Muscle layer of duodenum (tissue), 2 donors: ENCODE data around the gene GYS2.
"Not testable (repeated sequence)": the region's sequence is repeated elsewhere in the genome, so short reads cannot be mapped to it uniquely, and the experiment has no call there.

Source experiments
- H3K27ac ChIP-seq: one replicate; pipeline ENCODE4 v1.7.0; 2013; ENCODE audit warnings: mild to moderate bottlenecking, low read length
- H3K27me3 ChIP-seq: one replicate; pipeline ENCODE4 v1.7.0; 2013; ENCODE audit warnings: low read depth, mild to moderate bottlenecking, control low read depth, low read length
- H3K36me3 ChIP-seq, 2 donors: one replicate each; pipeline ENCODE4 v1.7.0; 2013; ENCODE audit warnings: low read length in 2 of 2, control low read depth in 1 of 2, mild to moderate bottlenecking in 1 of 2; ENCODE audit not compliant: insufficient read depth in 2 of 2, control insufficient read depth in 1 of 2
- H3K4me1 ChIP-seq, 2 donors: one replicate each; pipeline ENCODE4 v1.7.0; 2013; ENCODE audit warnings: low read length in 2 of 2, mild to moderate bottlenecking in 2 of 2, control low read depth in 1 of 2, moderate library complexity in 1 of 2; ENCODE audit not compliant: insufficient read depth in 2 of 2, control insufficient read depth in 1 of 2
- H3K4me3 ChIP-seq, 2 donors: one replicate each; pipeline ENCODE4 v1.7.0; 2013; ENCODE audit warnings: low read length in 2 of 2, low read depth in 1 of 2, mild to moderate bottlenecking in 1 of 2
- H3K9me3 ChIP-seq, 2 donors: one replicate each; pipeline ENCODE4 v1.7.0; 2013; ENCODE audit warnings: low read length in 2 of 2, control low read depth in 1 of 2, mild to moderate bottlenecking in 1 of 2; ENCODE audit not compliant: control insufficient read depth in 1 of 2
- donor health status: healthy.

Gene GYS2

GRCh38 chr12:21600196-21600595 lies 4.5 kb downstream of the GYS2 start:
- Histone ChIP-seq H3K4me1 (no peaks in the 10 kb centered on the region), H3K27me3 (no peaks in the 10 kb centered on the region), H3K27ac (no peak overlapping the region), H3K9me3 (no peaks in the 10 kb centered on the region), H3K36me3 (no peaks in the 10 kb centered on the region), H3K4me3 (no peak overlapping the region)

GRCh38 chr12:21599143-21599999 lies 5.3 kb downstream of the GYS2 start:
- H3K4me1 ChIP-seq = no peaks in the 10 kb centered on the region
- no peak overlapping the region for H3K27ac ChIP-seq
- no peaks in the 10 kb centered on the region for H3K27me3 ChIP-seq
- H3K36me3 ChIP-seq = no peaks in the 10 kb centered on the region
- no peak overlapping the region for H3K4me3 ChIP-seq
- no peaks in the 10 kb centered on the region for H3K9me3 ChIP-seq

- H3K4me1 ChIP-seq = no peaks in the 10 kb centered on the region
- no peaks in the 10 kb centered on the region for H3K9me3 ChIP-seq
- H3K27ac ChIP-seq = no peak overlapping the region
- H3K36me3 ChIP-seq = no peaks in the 10 kb centered on the region
- H3K27me3 ChIP-seq = no peaks in the 10 kb centered on the region
- no peak overlapping the region for H3K4me3 ChIP-seq
Measured at GRCh38 chr12:21598651-21599050, 6.0 kb downstream of the GYS2 start.

- not testable (repeated sequence) for H3K4me3 ChIP-seq, H3K4me1 ChIP-seq
Measured at GRCh38 chr12:21595356-21595755, 9.3 kb downstream of the GYS2 start.

GRCh38 chr12:21585485-21585884 lies 19.2 kb downstream of the GYS2 start:
- H3K27ac ChIP-seq = no peak overlapping the region
- H3K36me3 ChIP-seq = no peaks in the 10 kb centered on the region
- H3K4me3 ChIP-seq = no peak overlapping the region
- no peaks in the 10 kb centered on the region for H3K27me3 ChIP-seq
- peaks cover 0 to 5% of the 10 kb centered on the region in 2 donors for H3K9me3 ChIP-seq
- no peaks in the 10 kb centered on the region for H3K4me1 ChIP-seq

More at GRCh38 chr12:21595356-21595755, 9.3 kb downstream of the GYS2 start:
- peaks cover 3 to 13% of the 10 kb centered on the region in 2 donors for H3K9me3 ChIP-seq
- not testable (repeated sequence) for H3K27ac ChIP-seq, H3K27me3 ChIP-seq, H3K36me3 ChIP-seq

GRCh38 chr12:21584403-21585182 lies 20.1 kb downstream of the GYS2 start:
- not testable (repeated sequence) for H3K27me3 ChIP-seq, H3K36me3 ChIP-seq

GRCh38 chr12:21583587-21583986 lies 21.1 kb downstream of the GYS2 start:
- Histone ChIP-seq H3K4me1 (no peaks in the 10 kb centered on the region), H3K27ac (no peak overlapping the region), H3K9me3 (no peaks in the 10 kb centered on the region), H3K36me3 (no peaks in the 10 kb centered on the region), H3K27me3 (no peaks in the 10 kb centered on the region), H3K4me3 (no peak overlapping the region)

More at GRCh38 chr12:21584403-21585182, 20.1 kb downstream of the GYS2 start:
- H3K4me1 ChIP-seq, H3K27ac ChIP-seq, H3K4me3 ChIP-seq, H3K9me3 ChIP-seq: not testable (repeated sequence)

- Histone ChIP-seq H3K4me1 (no peaks in the 10 kb centered on the region), H3K36me3 (no peaks in the 10 kb centered on the region), H3K9me3 (no peaks in the 10 kb centered on the region), H3K4me3 (no peak overlapping the region), H3K27ac (no peak overlapping the region), H3K27me3 (no peaks in the 10 kb centered on the region)
Measured at GRCh38 chr12:21580748-21581516, 23.7 kb downstream of the GYS2 start.

GRCh38 chr12:21577516-21577915 lies 27.1 kb downstream of the GYS2 start:
- no peaks in the 10 kb centered on the region for H3K36me3 ChIP-seq
- no peak overlapping the region for H3K4me3 ChIP-seq
- no peaks in the 10 kb centered on the region for H3K4me1 ChIP-seq
- no peaks in the 10 kb centered on the region for H3K9me3 ChIP-seq
- no peak overlapping the region for H3K27ac ChIP-seq
- H3K27me3 ChIP-seq = no peaks in the 10 kb centered on the region

- Histone ChIP-seq H3K27me3 (no peaks in the 10 kb centered on the region), H3K4me1 (no peaks in the 10 kb centered on the region), H3K9me3 (no peaks in the 10 kb centered on the region), H3K4me3 (no peak overlapping the region), H3K27ac (no peak overlapping the region), H3K36me3 (no peaks in the 10 kb centered on the region)
Measured at GRCh38 chr12:21576431-21576830, 28.2 kb downstream of the GYS2 start.

GRCh38 chr12:21573733-21574358 lies 30.8 kb downstream of the GYS2 start:
- Histone ChIP-seq H3K27me3 (no peaks in the 10 kb centered on the region), H3K36me3 (no peaks in the 10 kb centered on the region), H3K4me3 (no peak overlapping the region), H3K27ac (no peak overlapping the region), H3K4me1 (no peaks in the 10 kb centered on the region), H3K9me3 (no peaks in the 10 kb centered on the region)
